ENCODE data around the gene LMO3. TPM values are rescaled to one million over a fixed set of nuclear protein-coding genes. Genes with fewer than 3 reads are reported as not detected.

The LMO3 gene
- total and polyA plus RNA-seq, 4 donors, result 0.13 to 1.2 TPM; not detected in 2

- TF ChIP-seq ZBTB33 (IDR thresholded peaks at IDR 0.05) (no peak), FOXA1 (IDR thresholded peaks at IDR 0.05) (no peak)
These were observed 17.1 kb downstream of the LMO3 start (continued) for GRCh38 chr12:16588812-16589211.

- H3K4me1 ChIP-seq (ENCODE audit: control insufficient read depth in 4 of 4, insufficient read depth in 4 of 4, low read length in 3 of 4), result no peaks in the 10 kb centered on the region
- no peaks in the 10 kb centered on the region for H3K27me3 ChIP-seq (ENCODE audit: control insufficient read depth in 4 of 4, insufficient read depth in 4 of 4, low read length in 3 of 4)
- H3K9me3 ChIP-seq (ENCODE audit: control insufficient read depth in 4 of 4, low read length in 3 of 4), result no peaks in the 10 kb centered on the region
- no peak overlapping the region for H3K27ac ChIP-seq (ENCODE audit: low read depth in 1 of 2, low read length in 2 of 2)
- no peak overlapping the region for H3K9ac ChIP-seq (ENCODE audit: low read depth in 1 of 2, low read length in 2 of 2)
- WGBS, result 90% methylated on average over 1 of the region's 1 CpG
- no peaks in the 10 kb centered on the region for H3K36me3 ChIP-seq (ENCODE audit: control insufficient read depth in 4 of 4, insufficient read depth in 3 of 4, low read depth in 1 of 4, low read length in 3 of 4)
- DNase-seq (ENCODE audit: low spot score), result no peak
- no peak overlapping the region for H3K4me3 ChIP-seq (ENCODE audit: low read depth in 1 of 3, low read length in 3 of 3)
- TF ChIP-seq HNF4A (conservative IDR thresholded peaks at IDR 0.05) (no peak), RXRA (IDR thresholded peaks at IDR 0.05) (no peak), GABPA (IDR thresholded peaks at IDR 0.05 in 1 of 2, conservative IDR thresholded peaks at IDR 0.05 in 1 of 2) (no peak), CTCF (IDR thresholded peaks at IDR 0.05; ENCODE audit: low read depth, low read length, missing input control) (no peak), MAX (IDR thresholded peaks at IDR 0.05) (no peak)
These were observed 18.4 kb downstream of the LMO3 start for GRCh38 chr12:16587514-16587913.

GRCh38 chr12:16587110-16587453 lies 18.9 kb downstream of the LMO3 start:
- Histone ChIP-seq H3K27ac (ENCODE audit: low read depth in 1 of 2, low read length in 2 of 2) (no peak overlapping the region), H3K4me1 (ENCODE audit: control insufficient read depth in 4 of 4, insufficient read depth in 4 of 4, low read length in 3 of 4) (no peaks in the 10 kb centered on the region), H3K27me3 (ENCODE audit: control insufficient read depth in 4 of 4, insufficient read depth in 4 of 4, low read length in 3 of 4) (no peaks in the 10 kb centered on the region), H3K9ac (ENCODE audit: low read depth in 1 of 2, low read length in 2 of 2) (no peak overlapping the region), H3K36me3 (ENCODE audit: control insufficient read depth in 4 of 4, insufficient read depth in 3 of 4, low read depth in 1 of 4, low read length in 3 of 4) (no peaks in the 10 kb centered on the region), H3K4me3 (ENCODE audit: low read depth in 1 of 3, low read length in 3 of 3) (no peak overlapping the region), H3K9me3 (ENCODE audit: control insufficient read depth in 4 of 4, low read length in 3 of 4) (peaks cover 0 to 2% (median 0%) of the 10 kb centered on the region in 4 donors)
- 71% methylated on average over 3 of the region's 3 CpGs for whole genome bisulfite sequencing
- no peak for TF ChIP-seq NR2F2 (IDR thresholded peaks at IDR 0.05)
- DNase-seq (ENCODE audit: low spot score), result no peak

GRCh38 chr12:16586350-16587109 lies 19.4 kb downstream of the LMO3 start:
- no peaks in the 10 kb centered on the region for H3K36me3 ChIP-seq (ENCODE audit: control insufficient read depth in 4 of 4, insufficient read depth in 3 of 4, low read depth in 1 of 4, low read length in 3 of 4)
- H3K9me3 ChIP-seq (ENCODE audit: control insufficient read depth in 4 of 4, low read length in 3 of 4), result peaks cover 0 to 2% (median 0%) of the 10 kb centered on the region in 4 donors
- H3K9ac ChIP-seq (ENCODE audit: low read depth in 1 of 2, low read length in 2 of 2), result no peak overlapping the region
- 94% methylated on average over 8 of the region's 8 CpGs for WGBS
- no peak for DNase-seq (ENCODE audit: low spot score)
- H3K4me1 ChIP-seq (ENCODE audit: control insufficient read depth in 4 of 4, insufficient read depth in 4 of 4, low read length in 3 of 4), result no peaks in the 10 kb centered on the region
- H3K27ac ChIP-seq (ENCODE audit: low read depth in 1 of 2, low read length in 2 of 2), result no peak overlapping the region
- no peaks in the 10 kb centered on the region for H3K27me3 ChIP-seq (ENCODE audit: control insufficient read depth in 4 of 4, insufficient read depth in 4 of 4, low read length in 3 of 4)
- no peak overlapping the region for H3K4me3 ChIP-seq (ENCODE audit: low read depth in 1 of 3, low read length in 3 of 3)
- TF ChIP-seq YY1 (IDR thresholded peaks at IDR 0.05) (no peak), CTCF (IDR thresholded peaks at IDR 0.05; ENCODE audit: low read depth, low read length, missing input control) (no peak), TAF1 (conservative IDR thresholded peaks at IDR 0.05) (no peak), HNF4A (conservative IDR thresholded peaks at IDR 0.05) (no peak), REST (IDR thresholded peaks at IDR 0.05) (no peak), EGR1 (IDR thresholded peaks at IDR 0.05; ENCODE audit: low read depth in 2 of 2) (no peak), FOXA2 (IDR thresholded peaks at IDR 0.05) (no peak), HNF4G (IDR thresholded peaks at IDR 0.05) (no peak), ATF3 (IDR thresholded peaks at IDR 0.05) (no peak), JUND (IDR thresholded peaks at IDR 0.05) (no peak), RXRA (IDR thresholded peaks at IDR 0.05) (no peak)

All from liver (tissue), 9 donors.